ENCODE results near the gene OTOF. TPM values are rescaled to one million over a fixed set of nuclear protein-coding genes. Genes with fewer than 3 reads are reported as not detected.
A peak's percentile ranks its signal among the peaks of the same experiment; 100 is the strongest.

OTOF gene
- total RNA-seq (under 1 TPM in 5 of 6 donors, not detected in 1; 0.09 to 0.26 (median 0.12) TPM), polyA plus RNA-seq (under 1 TPM; 0.07 to 0.19 TPM)

GRCh38 chr2:26477911-26478253 is at the start of gene OTOF:
Gene OTOF (minus strand): TSS chr2:26478124.
- no peak within 1 kb of the TSS for H3K4me3 ChIP-seq
- FAIRE-seq (no peak), ATAC-seq (peak in 3 of 4 donors; percentile 31 to 55 (median 51)), DNase-seq (peak in 1 of 6 donors; percentile 33)
- no peaks in the 10 kb centered on the region for H3K36me3 ChIP-seq
- H3K27ac ChIP-seq: no peak within 1 kb of the TSS
- no peaks in the 10 kb centered on the region for H3K27me3 ChIP-seq
- H3K9me3 ChIP-seq: no peaks in the 10 kb centered on the region
- intact Hi-C loops (cut with DNase I): no loop called here
- TF ChIP-seq, protein P1, sequence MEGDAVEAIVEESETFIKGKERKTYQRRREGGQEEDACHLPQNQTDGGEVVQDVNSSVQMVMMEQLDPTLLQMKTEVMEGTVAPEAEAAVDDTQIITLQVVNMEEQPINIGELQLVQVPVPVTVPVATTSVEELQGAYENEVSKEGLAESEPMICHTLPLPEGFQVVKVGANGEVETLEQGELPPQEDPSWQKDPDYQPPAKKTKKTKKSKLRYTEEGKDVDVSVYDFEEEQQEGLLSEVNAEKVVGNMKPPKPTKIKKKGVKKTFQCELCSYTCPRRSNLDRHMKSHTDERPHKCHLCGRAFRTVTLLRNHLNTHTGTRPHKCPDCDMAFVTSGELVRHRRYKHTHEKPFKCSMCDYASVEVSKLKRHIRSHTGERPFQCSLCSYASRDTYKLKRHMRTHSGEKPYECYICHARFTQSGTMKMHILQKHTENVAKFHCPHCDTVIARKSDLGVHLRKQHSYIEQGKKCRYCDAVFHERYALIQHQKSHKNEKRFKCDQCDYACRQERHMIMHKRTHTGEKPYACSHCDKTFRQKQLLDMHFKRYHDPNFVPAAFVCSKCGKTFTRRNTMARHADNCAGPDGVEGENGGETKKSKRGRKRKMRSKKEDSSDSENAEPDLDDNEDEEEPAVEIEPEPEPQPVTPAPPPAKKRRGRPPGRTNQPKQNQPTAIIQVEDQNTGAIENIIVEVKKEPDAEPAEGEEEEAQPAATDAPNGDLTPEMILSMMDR (IDR thresholded peaks at IDR 0.05): no peak
- no peaks in the 10 kb centered on the region for H3K4me1 ChIP-seq
- 46 to 72% methylated on average over 3 of the region's 3 CpGs for WGBS, 2 donors

DNA sequence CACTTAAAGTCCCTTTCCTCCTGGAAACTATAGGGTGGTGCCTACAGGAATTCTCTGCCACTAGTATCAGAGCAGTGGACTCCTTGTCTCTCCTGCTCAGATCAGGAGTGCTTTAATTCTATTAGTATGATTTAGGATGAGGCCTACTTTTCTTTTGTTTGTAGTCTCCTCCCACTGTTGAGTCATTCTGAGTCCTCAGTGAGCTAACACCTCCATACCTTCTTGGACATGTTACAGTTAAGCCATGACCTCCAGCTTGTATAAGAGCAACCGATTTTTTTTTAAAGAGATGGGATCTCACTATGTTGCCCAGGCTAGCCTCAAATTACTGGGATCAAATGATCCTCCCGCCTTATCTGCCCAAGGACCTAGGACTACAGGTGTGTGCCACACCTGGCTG is 48.7 kb upstream of the OTOF start:
- Histone ChIP-seq H3K27ac (no peak overlapping the region), H3K9me3 (no peaks in the 10 kb centered on the region), H3K4me1 (no peaks in the 10 kb centered on the region), H3K27me3 (no peaks in the 10 kb centered on the region), H3K4me3 (no peak overlapping the region), H3K36me3 (no peaks in the 10 kb centered on the region)
- intact Hi-C loops (cut with DNase I): no loop called here
- no peak for ATAC-seq
- TF ChIP-seq, protein P1 (IDR thresholded peaks at IDR 0.05): no peak
- 58 to 74% methylated on average over 2 of the region's 2 CpGs for WGBS, 2 donors
- no peak for FAIRE-seq
- no peak for DNase-seq

- WGBS, 2 donors: 47 to 53% methylated on average over 1 of the region's 1 CpG
- FAIRE-seq (no peak), ATAC-seq (no peak), DNase-seq (no peak)
- no peaks in the 10 kb centered on the region for H3K4me1 ChIP-seq
- intact Hi-C loops (cut with DNase I): no loop called here
- no peak overlapping the region for H3K4me3 ChIP-seq
- TF ChIP-seq, protein P1 (IDR thresholded peaks at IDR 0.05): no peak
- H3K27ac ChIP-seq: no peak overlapping the region
- no peaks in the 10 kb centered on the region for H3K27me3 ChIP-seq
- H3K36me3 ChIP-seq: no peaks in the 10 kb centered on the region
- H3K9me3 ChIP-seq: no peaks in the 10 kb centered on the region
Observed at GRCh38 chr2:26526105-26526504, 48.2 kb upstream of the OTOF start.

DNA sequence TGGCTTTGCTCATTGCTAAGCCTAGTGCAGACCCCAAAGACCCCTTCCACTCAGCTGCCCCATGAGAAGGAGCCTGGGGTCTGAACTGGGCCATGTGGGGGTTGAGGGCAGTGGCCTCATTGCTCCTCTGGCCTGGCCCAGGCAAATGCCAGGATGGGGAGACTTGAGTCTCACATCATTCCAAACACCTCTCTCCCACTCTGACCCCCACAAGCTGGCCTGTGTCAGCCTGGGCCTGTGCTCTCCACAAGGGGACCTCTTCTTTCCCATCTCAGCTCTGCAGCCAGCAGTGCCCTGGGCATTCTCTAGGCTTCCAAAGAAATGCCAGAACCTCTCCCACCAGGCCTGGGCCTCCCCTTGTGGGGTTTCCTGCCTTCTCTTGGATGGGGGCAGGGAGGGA is 45.8 kb upstream of the OTOF start:
- no peak for DNase-seq
- intact Hi-C loops (cut with DNase I): no loop called here
- ATAC-seq: no peak
- H3K9me3 ChIP-seq: no peaks in the 10 kb centered on the region
- TF ChIP-seq, protein P1 (IDR thresholded peaks at IDR 0.05): no peak
- no peak for FAIRE-seq
- H3K4me3 ChIP-seq: no peak overlapping the region
- H3K36me3 ChIP-seq: no peaks in the 10 kb centered on the region
- no peaks in the 10 kb centered on the region for H3K27me3 ChIP-seq
- no peak overlapping the region for H3K27ac ChIP-seq
- H3K4me1 ChIP-seq: no peaks in the 10 kb centered on the region

DNA sequence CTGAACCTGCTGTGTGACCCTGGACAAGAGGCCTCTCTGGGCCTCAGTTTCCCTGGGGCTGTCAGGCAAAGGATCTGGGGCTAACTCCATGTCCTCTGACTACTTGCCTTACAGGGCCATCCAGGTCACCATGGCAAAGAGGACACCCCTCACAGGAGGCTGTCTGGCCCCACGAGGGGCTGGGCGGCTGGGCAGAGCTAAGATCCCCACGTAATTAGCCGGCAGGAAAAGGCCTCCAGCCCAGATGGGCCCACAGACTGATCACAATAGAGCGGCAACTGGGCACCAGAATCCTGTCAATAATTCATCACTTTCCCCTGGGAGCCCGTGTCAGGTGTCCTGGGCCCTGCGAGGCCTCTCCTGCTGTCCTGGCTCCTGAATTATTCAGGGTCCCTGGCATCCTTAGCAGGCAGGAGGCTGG is 44.8 kb upstream of the OTOF start:
- TF ChIP-seq, protein P1 (IDR thresholded peaks at IDR 0.05): no peak
- Histone ChIP-seq H3K9me3 (no peaks in the 10 kb centered on the region), H3K4me1 (no peaks in the 10 kb centered on the region), H3K4me3 (no peak overlapping the region), H3K27me3 (no peaks in the 10 kb centered on the region), H3K36me3 (no peaks in the 10 kb centered on the region), H3K27ac (no peak overlapping the region)
- 67 to 73% methylated on average over 7 of the region's 7 CpGs for WGBS, 2 donors
- no peak for ATAC-seq
- no peak for FAIRE-seq
- DNase-seq: no peak
- intact Hi-C loops (cut with DNase I): no loop called here

Data from pancreas (tissue), 10 donors.